SK-N-SH treated with all-trans-retinoic acid at 6 μM for 48 hours (cell line): ENCODE data around the gene HSPG2.
A peak's percentile ranks its signal among the peaks of the same experiment; 100 is the strongest.

Source experiments
- ATAC-seq: fragments of 200-7000 bp; cut with Tn5 transposase; 3 replicates; pipeline ENCODE4 v1.9.1; 2020; ENCODE audit warnings: mild to moderate bottlenecking, moderate library complexity
- ARNTL ChIP-seq: fragments of 450-650 bp; formaldehyde crosslinking; IDR thresholded peaks from 2 replicates; pipeline ENCODE4 v1.5.0; 2020; ENCODE audit warnings: low read depth, mild to moderate bottlenecking, moderate library complexity, borderline replicate concordance
- BACH2 ChIP-seq: fragments of 250-450 bp; sonication (Bioruptor Pico); IDR thresholded peaks from 2 replicates; pipeline ENCODE4 v1.9.0; 2021; ENCODE audit warnings: mild to moderate bottlenecking, borderline replicate concordance
- CSDC2 ChIP-seq: fragments of 250-450 bp; sonication (Bioruptor Pico); IDR thresholded peaks from 2 replicates; pipeline ENCODE4 v1.5.0; 2020; ENCODE audit warnings: mild to moderate bottlenecking, moderate library complexity
- CSRNP3 ChIP-seq: fragments of 250-450 bp; sonication (Bioruptor Pico); IDR thresholded peaks from 2 replicates; pipeline ENCODE4 v1.5.1; 2021; ENCODE audit warnings: mild to moderate bottlenecking, moderate library complexity
- ESRRG ChIP-seq: fragments of 250-450 bp; sonication (Bioruptor Pico); IDR thresholded peaks from 2 replicates; pipeline ENCODE4 v1.6.1; 2021; ENCODE audit warnings: mild to moderate bottlenecking
- GLIS3 ChIP-seq: fragments of 250-450 bp; sonication (Bioruptor Pico); IDR thresholded peaks from 2 replicates; pipeline ENCODE4 v1.5.0; 2020; ENCODE audit warnings: mild to moderate bottlenecking, moderate library complexity
- ISL1 ChIP-seq: fragments of 250-450 bp; sonication (Bioruptor Pico); IDR thresholded peaks from 2 replicates; pipeline ENCODE4 v2.1.2; 2022; ENCODE audit warnings: mild to moderate bottlenecking, moderate library complexity
- OSR1 ChIP-seq: fragments of 250-450 bp; sonication (Bioruptor Pico); IDR thresholded peaks from 2 replicates; pipeline ENCODE4 v1.8.0; 2022; ENCODE audit warnings: moderate library complexity, mild to moderate bottlenecking, inconsistent platforms
- PATZ1 ChIP-seq: fragments of 250-450 bp; sonication (Bioruptor Pico); IDR thresholded peaks from 2 replicates; pipeline ENCODE4 v1.8.0; 2020; ENCODE audit warnings: mild to moderate bottlenecking, moderate library complexity, borderline replicate concordance
- PPARA ChIP-seq: fragments of 250-450 bp; sonication (Bioruptor Pico); IDR thresholded peaks from 2 replicates; pipeline ENCODE4 v1.5.0; 2020; ENCODE audit warnings: mild to moderate bottlenecking, borderline replicate concordance
- RARB ChIP-seq: fragments of 250-450 bp; sonication (Bioruptor Pico); IDR thresholded peaks from 2 replicates; pipeline ENCODE4 v1.8.0; 2021; ENCODE audit warnings: mild to moderate bottlenecking, moderate library complexity
- SNAI2 ChIP-seq: fragments of 250-450 bp; sonication (Bioruptor Pico); IDR thresholded peaks from 2 replicates; pipeline ENCODE4 v1.5.0; 2020; ENCODE audit warnings: mild to moderate bottlenecking, moderate library complexity
- TCF4 ChIP-seq: fragments of 250-450 bp; sonication (Bioruptor Pico); IDR thresholded peaks from 2 replicates; pipeline ENCODE4 v1.8.0; 2021; ENCODE audit warnings: mild to moderate bottlenecking, moderate library complexity, borderline replicate concordance
- TSHZ2 ChIP-seq: fragments of 250-450 bp; sonication (Bioruptor Pico); IDR thresholded peaks from 2 replicates; pipeline ENCODE4 v1.5.0; 2020; ENCODE audit warnings: mild to moderate bottlenecking, moderate library complexity
- ZC3H10 ChIP-seq: fragments of 250-450 bp; sonication (Bioruptor Pico); IDR thresholded peaks from 2 replicates; pipeline ENCODE4 v1.5.1; 2021; ENCODE audit warnings: mild to moderate bottlenecking, moderate library complexity
- ZFP3 ChIP-seq: fragments of 250-450 bp; sonication (Bioruptor Pico); IDR thresholded peaks from 2 replicates; pipeline ENCODE4 v1.5.0; 2020; ENCODE audit warnings: mild to moderate bottlenecking, moderate library complexity
- ZFP30 ChIP-seq: fragments of 450-650 bp; formaldehyde crosslinking; IDR thresholded peaks from 2 replicates; pipeline ENCODE4 v1.5.0; 2022; ENCODE audit warnings: mild to moderate bottlenecking, moderate library complexity
- ZNF565 ChIP-seq: fragments of 450-650 bp; formaldehyde crosslinking; conservative IDR thresholded peaks from 2 replicates; pipeline ENCODE4 v1.5.0; 2020; ENCODE audit warnings: low read depth, mild to moderate bottlenecking, moderate library complexity

The HSPG2 gene

GRCh38 chr1:21871943-21872342 lies 65.2 kb downstream of the HSPG2 start (continued):
- no peak for TF ChIP-seq PATZ1 (CRISPR knock-in tag)

GRCh38 chr1:21870611-21871010 lies 66.5 kb downstream of the HSPG2 start:
- no peak for ATAC-seq
- TF ChIP-seq ESRRG (CRISPR knock-in tag) (no peak), GLIS3 (CRISPR knock-in tag) (no peak), ARNTL (CRISPR knock-in tag) (no peak), BACH2 (CRISPR knock-in tag) (no peak), TSHZ2 (CRISPR knock-in tag) (no peak), PPARA (no peak), PATZ1 (CRISPR knock-in tag) (no peak), ZC3H10 (CRISPR knock-in tag) (no peak), CSRNP3 (CRISPR knock-in tag) (no peak)

- TF ChIP-seq PATZ1 (CRISPR knock-in tag) (peak; percentile 88; the same call in 1 of the 2 replicates), ZFP3 (CRISPR knock-in tag) (peak; percentile 47; the same call in 1 of the 2 replicates), TCF4 (CRISPR knock-in tag) (peak; percentile 16; the same call in 1 of the 2 replicates), BACH2 (CRISPR knock-in tag) (no peak), ZC3H10 (CRISPR knock-in tag) (no peak)
- ATAC-seq = peak; percentile 96
Observed at GRCh38 chr1:21869620-21870121, 67.4 kb downstream of the HSPG2 start.

GRCh38 chr1:21868941-21869454 lies 68.1 kb downstream of the HSPG2 start:
- ATAC-seq = no peak
- TF ChIP-seq ESRRG (CRISPR knock-in tag) (no peak), ZFP3 (CRISPR knock-in tag) (no peak), PPARA (no peak), RARB (CRISPR knock-in tag) (no peak), CSDC2 (no peak), SNAI2 (CRISPR knock-in tag) (no peak), TCF4 (CRISPR knock-in tag) (no peak), PATZ1 (CRISPR knock-in tag) (no peak), OSR1 (CRISPR knock-in tag) (no peak), CSRNP3 (CRISPR knock-in tag) (no peak), ZC3H10 (CRISPR knock-in tag) (no peak), ZNF565 (no peak), ZFP30 (no peak), ISL1 (CRISPR knock-in tag) (no peak)
